Hindlimb muscle (tissue), 1 donor: ENCODE data around the gene AGBL3. TPM values are rescaled to one million over a fixed set of nuclear protein-coding genes. Genes with fewer than 3 reads are reported as not detected.

ENCODE experiments used
- DNase-seq: peaks from one replicate; pipeline ENCODE4 v3.0.0-alpha.2; 2013
- polyA plus RNA-seq: library from polyadenylated mRNA; unstranded; fragments of 120-200 nt; gene quantifications from one replicate; pipeline ENCODE4 v1.2.1, GENCODE V29; 2013; ENCODE audit not compliant: insufficient read length

The AGBL3 gene
- polyA plus RNA-seq = 3.6 TPM

GRCh38 chr7:134986363-134987251 is at the start of gene AGBL3:
Gene AGBL3 (plus strand): TSS chr7:134986508. CDS start chr7:134987934, 1,426 bp downstream.
- peak; percentile 96 for DNase-seq

- no peak for DNase-seq
These were observed 49.3 kb upstream of the AGBL3 start for GRCh38 chr7:134936893-134937510.

GRCh38 chr7:134938141-134938540 is 48.2 kb upstream of the AGBL3 start:
- DNase-seq = no peak

- no peak for DNase-seq
These were observed 47.2 kb upstream of the AGBL3 start for GRCh38 chr7:134939136-134939535.

- no peak for DNase-seq
These were observed 45.6 kb upstream of the AGBL3 start for GRCh38 chr7:134940729-134941128.

GRCh38 chr7:134941185-134941900 is 45.0 kb upstream of the AGBL3 start:
- DNase-seq = no peak

GRCh38 chr7:134941952-134942351 is 44.4 kb upstream of the AGBL3 start:
- no peak for DNase-seq

GRCh38 chr7:134942690-134943466 is 43.4 kb upstream of the AGBL3 start:
- no peak for DNase-seq

- peak; percentile 37 for DNase-seq
These were observed 42.4 kb upstream of the AGBL3 start for GRCh38 chr7:134943785-134944400.

GRCh38 chr7:134945691-134946090 is 40.6 kb upstream of the AGBL3 start:
- no peak for DNase-seq

- DNase-seq = no peak
These were observed 40.0 kb upstream of the AGBL3 start for GRCh38 chr7:134946260-134946659.

- no peak for DNase-seq
These were observed 39.0 kb upstream of the AGBL3 start for GRCh38 chr7:134947329-134947728.

GRCh38 chr7:134947831-134948230 is 38.5 kb upstream of the AGBL3 start:
- DNase-seq = no peak

GRCh38 chr7:134948246-134948645 is 38.1 kb upstream of the AGBL3 start:
- DNase-seq = no peak

- no peak for DNase-seq
These were observed 37.6 kb upstream of the AGBL3 start for GRCh38 chr7:134948736-134949135.

GRCh38 chr7:134949171-134949570 is 37.1 kb upstream of the AGBL3 start:
- no peak for DNase-seq

- DNase-seq = no peak
These were observed 31.9 kb upstream of the AGBL3 start for GRCh38 chr7:134954197-134955082.

GRCh38 chr7:134957005-134957404 is 29.3 kb upstream of the AGBL3 start:
- DNase-seq = no peak

- no peak for DNase-seq
These were observed 26.5 kb upstream of the AGBL3 start for GRCh38 chr7:134959810-134960209.

GRCh38 chr7:134962270-134962780 is 24.0 kb upstream of the AGBL3 start:
- no peak for DNase-seq

- peak; percentile 34 for DNase-seq
These were observed 23.3 kb upstream of the AGBL3 start for GRCh38 chr7:134963036-134963435.
